Measurements from ENCODE around the gene XRN2. TPM values are rescaled to one million over a fixed set of nuclear protein-coding genes. Genes with fewer than 3 reads are reported as not detected.

Gene XRN2, protein sequence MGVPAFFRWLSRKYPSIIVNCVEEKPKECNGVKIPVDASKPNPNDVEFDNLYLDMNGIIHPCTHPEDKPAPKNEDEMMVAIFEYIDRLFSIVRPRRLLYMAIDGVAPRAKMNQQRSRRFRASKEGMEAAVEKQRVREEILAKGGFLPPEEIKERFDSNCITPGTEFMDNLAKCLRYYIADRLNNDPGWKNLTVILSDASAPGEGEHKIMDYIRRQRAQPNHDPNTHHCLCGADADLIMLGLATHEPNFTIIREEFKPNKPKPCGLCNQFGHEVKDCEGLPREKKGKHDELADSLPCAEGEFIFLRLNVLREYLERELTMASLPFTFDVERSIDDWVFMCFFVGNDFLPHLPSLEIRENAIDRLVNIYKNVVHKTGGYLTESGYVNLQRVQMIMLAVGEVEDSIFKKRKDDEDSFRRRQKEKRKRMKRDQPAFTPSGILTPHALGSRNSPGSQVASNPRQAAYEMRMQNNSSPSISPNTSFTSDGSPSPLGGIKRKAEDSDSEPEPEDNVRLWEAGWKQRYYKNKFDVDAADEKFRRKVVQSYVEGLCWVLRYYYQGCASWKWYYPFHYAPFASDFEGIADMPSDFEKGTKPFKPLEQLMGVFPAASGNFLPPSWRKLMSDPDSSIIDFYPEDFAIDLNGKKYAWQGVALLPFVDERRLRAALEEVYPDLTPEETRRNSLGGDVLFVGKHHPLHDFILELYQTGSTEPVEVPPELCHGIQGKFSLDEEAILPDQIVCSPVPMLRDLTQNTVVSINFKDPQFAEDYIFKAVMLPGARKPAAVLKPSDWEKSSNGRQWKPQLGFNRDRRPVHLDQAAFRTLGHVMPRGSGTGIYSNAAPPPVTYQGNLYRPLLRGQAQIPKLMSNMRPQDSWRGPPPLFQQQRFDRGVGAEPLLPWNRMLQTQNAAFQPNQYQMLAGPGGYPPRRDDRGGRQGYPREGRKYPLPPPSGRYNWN
- total RNA-seq = 10 to 100 TPM; 27.3 to 71.0 (median 29.9) TPM

GRCh38 chr20:21303061-21303871 is at the start of gene XRN2:
XRN2 (plus strand) TSS chr20:21303331; CDS start chr20:21303399, 68 bp downstream.
- peak; percentile 94 to 98 (median 98) for DNase-seq
- Histone ChIP-seq H3K4me1 (peaks cover 0 to 15% (median 0%) of the 10 kb centered on the region in 4 donors), H3K9me3 (no peaks in the 10 kb centered on the region), H3K36me3 (no peaks in the 10 kb centered on the region), H3K27ac (peak within 1 kb of the TSS; percentile 92 to 95 (median 92)), H3K4me3 (peak within 1 kb of the TSS; percentile 70 to 93 (median 88)), H3K27me3 (no peaks in the 10 kb centered on the region)
- TF ChIP-seq CTCF (IDR thresholded peaks at IDR 0.05) (peak in 1 of 6 experiments; percentile 2), POLR2A (IDR thresholded peaks at IDR 0.05) (peak; percentile 82 to 86)

DNA sequence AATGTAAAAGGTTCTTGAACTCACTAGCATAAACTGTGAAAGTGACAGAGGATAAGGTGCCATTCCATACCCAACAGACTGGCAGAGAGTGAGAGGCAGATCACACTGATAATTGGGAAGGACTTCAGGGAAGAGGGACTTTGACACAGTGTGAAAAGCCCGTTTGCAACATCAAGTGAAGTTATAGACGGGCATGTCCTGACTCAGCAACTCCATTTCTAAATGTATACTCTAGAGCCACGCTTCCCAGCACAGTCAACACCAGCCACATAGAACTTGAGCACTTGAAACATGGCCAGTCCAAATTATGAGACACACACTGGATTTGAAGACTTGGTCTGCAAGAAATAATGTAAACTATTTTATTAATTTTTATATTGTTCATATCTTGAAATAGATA is 45.9 kb upstream of the XRN2 start:
- H3K27ac ChIP-seq = no peak overlapping the region
- no peaks in the 10 kb centered on the region for H3K4me1 ChIP-seq
- no peaks in the 10 kb centered on the region for H3K9me3 ChIP-seq
- no peaks in the 10 kb centered on the region for H3K36me3 ChIP-seq
- H3K27me3 ChIP-seq = no peaks in the 10 kb centered on the region
- no peak for DNase-seq
- H3K4me3 ChIP-seq = no peak overlapping the region
- no peak for TF ChIP-seq POLR2A (IDR thresholded peaks at IDR 0.05)
- TF ChIP-seq CTCF (IDR thresholded peaks at IDR 0.05) = no peak

DNA sequence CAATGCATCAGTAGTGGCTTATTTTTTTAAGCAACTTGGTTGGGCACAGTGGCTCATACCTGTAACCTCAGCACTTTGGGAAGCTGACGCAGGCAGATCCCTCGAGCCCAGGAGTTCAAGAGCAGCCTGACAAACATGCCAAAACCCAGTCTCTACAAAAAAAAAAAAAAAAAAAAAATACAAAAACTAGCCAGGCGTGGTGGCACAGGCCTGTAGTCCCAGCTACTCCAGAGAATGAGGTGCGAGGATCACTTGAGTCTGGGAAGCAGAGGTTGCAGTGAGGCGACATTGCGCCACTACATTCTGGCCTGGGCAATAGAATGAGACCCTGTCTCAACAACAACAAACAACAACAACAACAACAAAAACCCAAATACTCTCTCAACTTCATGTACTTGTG is 44.7 kb upstream of the XRN2 start:
- H3K4me3 ChIP-seq = no peak overlapping the region

DNA sequence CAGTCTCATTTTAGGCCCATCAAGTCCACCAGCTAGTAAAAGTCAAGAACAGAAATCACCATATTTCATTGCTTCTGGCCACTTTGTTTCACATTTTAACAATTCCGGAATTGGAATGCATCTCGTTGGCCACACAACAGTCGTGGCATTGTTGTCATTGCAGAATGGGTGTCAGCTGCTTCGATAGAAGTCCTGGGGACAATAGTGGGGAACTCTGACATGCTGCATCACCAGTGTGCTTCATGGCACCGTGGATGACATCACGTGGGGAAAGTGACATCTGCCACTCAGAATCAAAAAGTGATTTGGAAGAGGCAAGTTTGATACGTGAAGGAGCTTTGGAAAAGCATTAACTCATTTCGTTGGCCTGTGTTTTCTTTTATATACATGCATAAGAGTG is 43.8 kb upstream of the XRN2 start:
- Histone ChIP-seq H3K4me3 (no peak overlapping the region), H3K9me3 (no peaks in the 10 kb centered on the region), H3K4me1 (no peaks in the 10 kb centered on the region), H3K36me3 (no peaks in the 10 kb centered on the region), H3K27ac (no peak overlapping the region), H3K27me3 (no peaks in the 10 kb centered on the region)
- no peak for TF ChIP-seq POLR2A (IDR thresholded peaks at IDR 0.05)
- no peak for TF ChIP-seq CTCF (IDR thresholded peaks at IDR 0.05)
- DNase-seq = no peak

More for the DNA sequence above, 44.7 kb upstream of the XRN2 start:
- Histone ChIP-seq H3K27me3 (no peaks in the 10 kb centered on the region), H3K4me1 (no peaks in the 10 kb centered on the region), H3K9me3 (no peaks in the 10 kb centered on the region), H3K27ac (no peak overlapping the region), H3K36me3 (no peaks in the 10 kb centered on the region)
- DNase-seq = no peak
- TF ChIP-seq POLR2A (IDR thresholded peaks at IDR 0.05) (no peak), CTCF (IDR thresholded peaks at IDR 0.05) (no peak)

- H3K4me3 ChIP-seq = no peak overlapping the region
- H3K9me3 ChIP-seq = no peaks in the 10 kb centered on the region
- TF ChIP-seq POLR2A (IDR thresholded peaks at IDR 0.05) = no peak
- no peak for TF ChIP-seq CTCF (IDR thresholded peaks at IDR 0.05)
- no peak overlapping the region for H3K27ac ChIP-seq
- no peak for DNase-seq
- no peaks in the 10 kb centered on the region for H3K4me1 ChIP-seq
- no peaks in the 10 kb centered on the region for H3K36me3 ChIP-seq
- no peaks in the 10 kb centered on the region for H3K27me3 ChIP-seq
These were observed 40.3 kb upstream of the XRN2 start for GRCh38 chr20:21262812-21263211.

Data from Peyer's patch (tissue), 4 donors.